Keratinocyte (primary cell): ENCODE measurements around the gene PTRHD1.

Experiments used
- EZH2 ChIP-seq: IDR thresholded peaks from one replicate; pipeline ENCODE4 v1.6.1; 2012; ENCODE audit warnings: inconsistent platforms, mild to moderate bottlenecking, low read length, moderate library complexity
- TF ChIP-seq, protein P1 (sequence below), 3 experiments: IDR thresholded peaks in 1 of 3; conservative IDR thresholded peaks in 1 of 3; optimal IDR thresholded peaks in 1 of 3; 2 replicates in 2 of 3; 3 replicates in 1 of 3; pipeline versions ENCODE3 to v1.5.1; 2011; ENCODE audit warnings: low read length in 3 of 3, mild to moderate bottlenecking in 3 of 3, moderate library complexity in 2 of 3, control low read depth in 1 of 3, inconsistent platforms in 1 of 3; ENCODE audit not compliant: insufficient read depth in 2 of 3; ENCODE audit errors: extremely low read depth in 1 of 3

DNA sequence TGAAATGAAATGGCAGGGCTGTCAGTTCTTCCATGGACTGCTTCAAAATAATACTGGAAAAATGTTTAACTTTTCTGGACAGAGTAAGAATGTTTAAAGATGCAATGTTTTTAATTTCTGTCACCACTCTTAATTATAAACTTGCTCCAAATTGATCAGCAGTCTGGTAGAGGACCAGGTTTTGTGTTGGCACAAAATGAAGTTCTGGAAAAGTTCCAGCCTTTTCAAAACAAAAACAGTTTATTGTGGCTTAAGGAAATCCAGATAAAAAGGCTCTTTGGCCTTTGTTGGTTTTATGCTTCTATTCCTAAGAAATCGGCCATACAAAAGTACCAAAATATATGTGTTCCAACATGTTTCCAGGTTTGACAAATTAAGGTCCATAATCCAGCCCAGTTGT, 48.8 kb downstream of the PTRHD1 start:
- TF ChIP-seq, protein P1, sequence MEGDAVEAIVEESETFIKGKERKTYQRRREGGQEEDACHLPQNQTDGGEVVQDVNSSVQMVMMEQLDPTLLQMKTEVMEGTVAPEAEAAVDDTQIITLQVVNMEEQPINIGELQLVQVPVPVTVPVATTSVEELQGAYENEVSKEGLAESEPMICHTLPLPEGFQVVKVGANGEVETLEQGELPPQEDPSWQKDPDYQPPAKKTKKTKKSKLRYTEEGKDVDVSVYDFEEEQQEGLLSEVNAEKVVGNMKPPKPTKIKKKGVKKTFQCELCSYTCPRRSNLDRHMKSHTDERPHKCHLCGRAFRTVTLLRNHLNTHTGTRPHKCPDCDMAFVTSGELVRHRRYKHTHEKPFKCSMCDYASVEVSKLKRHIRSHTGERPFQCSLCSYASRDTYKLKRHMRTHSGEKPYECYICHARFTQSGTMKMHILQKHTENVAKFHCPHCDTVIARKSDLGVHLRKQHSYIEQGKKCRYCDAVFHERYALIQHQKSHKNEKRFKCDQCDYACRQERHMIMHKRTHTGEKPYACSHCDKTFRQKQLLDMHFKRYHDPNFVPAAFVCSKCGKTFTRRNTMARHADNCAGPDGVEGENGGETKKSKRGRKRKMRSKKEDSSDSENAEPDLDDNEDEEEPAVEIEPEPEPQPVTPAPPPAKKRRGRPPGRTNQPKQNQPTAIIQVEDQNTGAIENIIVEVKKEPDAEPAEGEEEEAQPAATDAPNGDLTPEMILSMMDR (optimal IDR thresholded peaks at IDR 0.05 in 1 of 3, IDR thresholded peaks at IDR 0.05 in 1 of 3, conservative IDR thresholded peaks at IDR 0.05 in 1 of 3; ENCODE audit: extremely low read depth in 1 of 3, insufficient read depth in 2 of 3, low read length in 3 of 3) = no peak
- TF ChIP-seq EZH2 = no peak
